ENCODE results near the gene ZBTB21.
"Not testable (repeated sequence)": the region's sequence is repeated elsewhere in the genome, so short reads cannot be mapped to it uniquely, and the experiment has no call there.

ZBTB21 gene

DNA sequence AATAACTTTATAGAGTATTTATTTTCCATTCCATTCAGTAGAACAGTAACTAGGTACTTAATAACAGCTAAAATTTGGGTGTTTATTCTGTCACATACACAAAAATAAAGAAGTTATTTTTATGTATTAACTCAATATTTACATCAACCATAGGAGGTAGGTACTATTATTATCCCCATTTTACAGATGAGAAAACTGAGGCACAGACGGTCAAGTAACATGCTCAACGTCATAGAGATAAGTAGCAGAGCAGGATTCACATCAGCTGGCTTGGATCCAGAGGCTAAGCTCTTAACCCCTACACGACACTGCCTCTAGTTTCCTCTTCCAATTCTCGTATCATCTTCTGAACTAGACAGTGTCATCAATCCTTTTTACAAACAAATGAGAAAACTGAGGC lies 9.3 kb downstream of the ZBTB21 start:
- DNase-seq (ENCODE audit: low spot score): no peak
- in situ Hi-C loops (cut with MboI; ENCODE audit: low sequenced_read_pairs, unreplicated experiment): no loop called here
- TF ChIP-seq, protein P1, sequence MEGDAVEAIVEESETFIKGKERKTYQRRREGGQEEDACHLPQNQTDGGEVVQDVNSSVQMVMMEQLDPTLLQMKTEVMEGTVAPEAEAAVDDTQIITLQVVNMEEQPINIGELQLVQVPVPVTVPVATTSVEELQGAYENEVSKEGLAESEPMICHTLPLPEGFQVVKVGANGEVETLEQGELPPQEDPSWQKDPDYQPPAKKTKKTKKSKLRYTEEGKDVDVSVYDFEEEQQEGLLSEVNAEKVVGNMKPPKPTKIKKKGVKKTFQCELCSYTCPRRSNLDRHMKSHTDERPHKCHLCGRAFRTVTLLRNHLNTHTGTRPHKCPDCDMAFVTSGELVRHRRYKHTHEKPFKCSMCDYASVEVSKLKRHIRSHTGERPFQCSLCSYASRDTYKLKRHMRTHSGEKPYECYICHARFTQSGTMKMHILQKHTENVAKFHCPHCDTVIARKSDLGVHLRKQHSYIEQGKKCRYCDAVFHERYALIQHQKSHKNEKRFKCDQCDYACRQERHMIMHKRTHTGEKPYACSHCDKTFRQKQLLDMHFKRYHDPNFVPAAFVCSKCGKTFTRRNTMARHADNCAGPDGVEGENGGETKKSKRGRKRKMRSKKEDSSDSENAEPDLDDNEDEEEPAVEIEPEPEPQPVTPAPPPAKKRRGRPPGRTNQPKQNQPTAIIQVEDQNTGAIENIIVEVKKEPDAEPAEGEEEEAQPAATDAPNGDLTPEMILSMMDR (IDR thresholded peaks at IDR 0.05; ENCODE audit: borderline replicate concordance, control extremely low read depth, extremely low read depth, insufficient read depth, missing control alignments): no peak

DNA sequence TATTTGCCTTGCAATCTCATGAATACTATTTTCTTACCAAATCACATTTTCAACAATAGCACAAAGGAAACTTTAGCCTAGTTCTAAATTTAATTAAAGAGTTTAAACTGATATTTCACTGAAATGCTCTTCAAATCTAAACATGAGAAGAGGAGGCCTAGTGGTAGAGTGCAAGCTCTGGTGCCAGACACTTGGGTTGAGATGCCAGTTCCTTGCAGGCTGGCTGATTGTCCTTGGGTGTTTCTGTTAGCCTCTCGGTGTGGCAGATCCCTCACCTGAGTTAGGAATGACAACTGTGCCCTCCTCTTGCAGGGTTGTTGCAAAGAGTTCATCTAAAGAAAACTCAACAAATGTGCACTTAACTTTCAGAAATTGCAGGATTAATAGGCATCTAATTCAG lies 12.5 kb downstream of the ZBTB21 start:
- DNase-seq (ENCODE audit: low spot score): no peak
- in situ Hi-C loops (cut with MboI; ENCODE audit: low sequenced_read_pairs, unreplicated experiment): no loop called here
- TF ChIP-seq, protein P1 (IDR thresholded peaks at IDR 0.05; ENCODE audit: borderline replicate concordance, control extremely low read depth, extremely low read depth, insufficient read depth, missing control alignments): no peak

GRCh38 chr21:41995577-41995976 lies 14.6 kb downstream of the ZBTB21 start:
- in situ Hi-C loops (cut with MboI; ENCODE audit: low sequenced_read_pairs, unreplicated experiment): no loop called here
- DNase-seq (ENCODE audit: low spot score): no peak
- TF ChIP-seq, protein P1 (IDR thresholded peaks at IDR 0.05; ENCODE audit: borderline replicate concordance, control extremely low read depth, extremely low read depth, insufficient read depth, missing control alignments): no peak

GRCh38 chr21:41994613-41995012 lies 15.5 kb downstream of the ZBTB21 start:
- in situ Hi-C loops (cut with MboI; ENCODE audit: low sequenced_read_pairs, unreplicated experiment); DNase-seq (ENCODE audit: low spot score): not testable (repeated sequence)

DNA sequence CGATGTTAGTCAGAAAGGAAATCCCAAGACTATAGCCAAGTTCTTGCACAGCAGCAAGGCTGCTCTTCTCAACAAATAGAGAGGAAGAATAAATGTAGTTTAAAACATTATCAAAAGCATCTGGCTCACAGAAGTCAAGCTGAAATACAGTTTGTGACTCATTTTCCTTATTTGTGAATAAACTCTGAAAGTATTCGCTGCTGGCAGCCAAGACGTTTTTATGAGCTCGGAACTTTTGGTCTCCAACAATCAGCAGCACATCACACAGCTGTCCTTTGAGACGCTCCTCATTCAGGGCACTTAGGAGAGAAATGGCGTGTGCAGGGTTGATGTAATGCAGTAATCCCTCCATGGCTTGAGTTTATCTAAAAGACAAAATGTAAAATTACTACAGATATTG lies 16.4 kb downstream of the ZBTB21 start:
- TF ChIP-seq, protein P1 (IDR thresholded peaks at IDR 0.05; ENCODE audit: borderline replicate concordance, control extremely low read depth, extremely low read depth, insufficient read depth, missing control alignments): no peak
- no peak for DNase-seq (ENCODE audit: low spot score)
- in situ Hi-C loops (cut with MboI; ENCODE audit: low sequenced_read_pairs, unreplicated experiment): no loop called here

GRCh38 chr21:41992576-41992975 lies 17.6 kb downstream of the ZBTB21 start:
- no peak for DNase-seq (ENCODE audit: low spot score)
- TF ChIP-seq, protein P1 (IDR thresholded peaks at IDR 0.05; ENCODE audit: borderline replicate concordance, control extremely low read depth, extremely low read depth, insufficient read depth, missing control alignments): no peak

GRCh38 chr21:41991659-41992058 lies 18.5 kb downstream of the ZBTB21 start:
- in situ Hi-C loops (cut with MboI; ENCODE audit: low sequenced_read_pairs, unreplicated experiment): no loop called here
- TF ChIP-seq, protein P1 (IDR thresholded peaks at IDR 0.05; ENCODE audit: borderline replicate concordance, control extremely low read depth, extremely low read depth, insufficient read depth, missing control alignments): no peak

More at GRCh38 chr21:41992576-41992975, 17.6 kb downstream of the ZBTB21 start:
- in situ Hi-C loops (cut with MboI; ENCODE audit: low sequenced_read_pairs, unreplicated experiment): no loop called here

More at GRCh38 chr21:41991659-41992058, 18.5 kb downstream of the ZBTB21 start:
- no peak for DNase-seq (ENCODE audit: low spot score)
